CD4-positive, alpha-beta memory T cell (primary cell): ENCODE results near the gene JADE3. TPM values are rescaled to one million over a fixed set of nuclear protein-coding genes. Genes with fewer than 3 reads are reported as not detected.
A peak's percentile ranks its signal among the peaks of the same experiment; 100 is the strongest.

Experiments used
- CTCF ChIA-PET: fragments of 350-600 bp; sonication (Branson Sonifier 250); formaldehyde crosslinking; loops from one replicate; lab custom pipeline; 2021; ENCODE audit warnings: inconsistent platforms; ENCODE audit not compliant: partially characterized antibody; lab: Charles Lee
- POLR2A ChIA-PET: fragments of 350-600 bp; sonication (Branson Sonifier 250); formaldehyde crosslinking; loops from one replicate; lab custom pipeline; 2021; ENCODE audit not compliant: partially characterized antibody; lab: Charles Lee
- DNase-seq, 5 donors: peaks; one replicate each; pipeline versions ENCODE4 v3.0.0 to v3.0.0-alpha.2; 2020 to 2022; ENCODE audit warnings: mixed read lengths in 1 of 5
- H3K27ac ChIP-seq: one replicate; pipeline ENCODE4 v1.7.0; 2013; ENCODE audit warnings: low read depth, low read length
- H3K27me3 ChIP-seq: 2 replicates; pipeline ENCODE4 v1.7.0; 2013; ENCODE audit warnings: mild to moderate bottlenecking, low read length, moderate library complexity; ENCODE audit not compliant: insufficient read depth
- H3K36me3 ChIP-seq: 2 replicates; pipeline ENCODE4 v1.7.0; 2013; ENCODE audit warnings: mild to moderate bottlenecking, low read length, moderate library complexity; ENCODE audit not compliant: insufficient read depth
- H3K4me1 ChIP-seq: 2 replicates; pipeline ENCODE4 v1.7.0; 2013; ENCODE audit warnings: mild to moderate bottlenecking, low read length, moderate library complexity; ENCODE audit not compliant: insufficient read depth
- H3K4me3 ChIP-seq, 2 donors: one replicate each; pipeline ENCODE4 v1.7.0; 2013; ENCODE audit warnings: low read length in 2 of 2, mild to moderate bottlenecking in 1 of 2
- H3K9me3 ChIP-seq, 2 donors: one replicate each; pipeline ENCODE4 v1.7.0; 2013; ENCODE audit warnings: low read length in 2 of 2, control low read depth in 1 of 2; ENCODE audit not compliant: control insufficient read depth in 1 of 2
- H3K27ac Mint-ChIP-seq, 7 donors: one replicate each; pipeline ENCODE4 v1.8.0; 2020 to 2021; ENCODE audit warnings: mixed read lengths in 7 of 7, mild to moderate bottlenecking in 6 of 7, inconsistent platforms in 3 of 7, moderate library complexity in 3 of 7
- H3K27me3 Mint-ChIP-seq, 2 donors: one replicate each; pipeline ENCODE4 v1.8.0; 2020 to 2021; ENCODE audit warnings: mixed read lengths in 2 of 2
- H3K36me3 Mint-ChIP-seq, 2 donors: one replicate each; pipeline ENCODE4 v1.8.0; 2020 to 2021; ENCODE audit warnings: mixed read lengths in 2 of 2, inconsistent platforms in 1 of 2, mild to moderate bottlenecking in 1 of 2
- H3K4me1 Mint-ChIP-seq, 4 donors: one replicate each; pipeline ENCODE4 v1.8.0; 2020 to 2021; ENCODE audit warnings: mixed read lengths in 4 of 4, mild to moderate bottlenecking in 1 of 4
- H3K4me3 Mint-ChIP-seq, 8 donors: one replicate each; pipeline ENCODE4 v1.8.0; 2020 to 2021; ENCODE audit warnings: mixed read lengths in 8 of 8, mild to moderate bottlenecking in 7 of 8, moderate library complexity in 6 of 8, inconsistent platforms in 3 of 8
- H3K9me3 Mint-ChIP-seq, 8 donors: one replicate each; pipeline ENCODE4 v1.8.0; 2020 to 2021; ENCODE audit warnings: mixed read lengths in 8 of 8, mild to moderate bottlenecking in 5 of 8, inconsistent platforms in 3 of 8, moderate library complexity in 1 of 8
- intact Hi-C: fragments of 100-400 bp; cut with micrococcal nuclease; formaldehyde crosslinking; loops from one replicate; pipeline ENCODE4 v1.15.1; 2023
- polyA plus RNA-seq, 2 donors: library from polyadenylated mRNA; unstranded; fragments of 300-500 nt; fragmentation: Illumina TruSeq; gene quantifications; one replicate each; pipeline ENCODE4 v1.2.3, GENCODE V29; 2021
- total RNA-seq, 2 experiments: library from RNA; stranded (reverse); gene quantifications; one replicate each; pipeline ENCODE4 v1.2.3, GENCODE V29; 2021

The JADE3 gene
- total RNA-seq (under 1 TPM; 0.44 to 0.58 TPM), polyA plus RNA-seq (under 1 TPM in 1 of 2 donors, not detected in 1; 0.25 TPM)

GRCh38 chrX:46912098-46912602 is at the start of gene JADE3:
JADE3 (plus strand) TSS chrX:46912421; CDS start chrX:46984895, 72,474 bp downstream.
- peak within 1 kb of the TSS in 1 of 7 donors; percentile 36 for H3K27ac Mint-ChIP-seq
- CTCF ChIA-PET: no interaction called here
- Histone ChIP-seq H3K27ac (no peak within 1 kb of the TSS), H3K4me1 (peaks cover 10% of the 10 kb centered on the region), H3K27me3 (peaks cover 8% of the 10 kb centered on the region), H3K4me3 (peak within 1 kb of the TSS in 1 of 2 donors; percentile 38), H3K36me3 (no peaks in the 10 kb centered on the region), H3K9me3 (no peaks in the 10 kb centered on the region)
- intact Hi-C loops: loop anchor here (5.0 kb wide), 1 partner anchor 75 kb away; the partner anchor contains the start of gene RP2
- DNase-seq: peak in 4 of 5 donors; percentile 8 to 40 (median 13)
- POLR2A ChIA-PET: interaction anchor here (0.6 to 1.2 kb wide), 3 partner anchors 8 to 341 kb away, joined by 3 to 5 read pairs (median 3); partner anchors contain the start of gene RP2
- peaks cover 4 to 6% (median 6%) of the 10 kb centered on the region in 4 donors for H3K4me1 Mint-ChIP-seq
- peaks cover 9 to 10% of the 10 kb centered on the region in 2 donors for H3K27me3 Mint-ChIP-seq
- peak within 1 kb of the TSS; percentile 71 to 86 (median 82) for H3K4me3 Mint-ChIP-seq
- H3K9me3 Mint-ChIP-seq: no peaks in the 10 kb centered on the region
- H3K36me3 Mint-ChIP-seq: no peaks in the 10 kb centered on the region

GRCh38 chrX:46863072-46863471 is 49.1 kb upstream of the JADE3 start:
- Histone ChIP-seq H3K36me3 (peaks cover 3% of the 10 kb centered on the region), H3K27ac (no peak overlapping the region), H3K4me1 (no peaks in the 10 kb centered on the region), H3K27me3 (no peaks in the 10 kb centered on the region), H3K9me3 (no peaks in the 10 kb centered on the region), H3K4me3 (no peak overlapping the region)
- no peaks in the 10 kb centered on the region for H3K9me3 Mint-ChIP-seq
- intact Hi-C loops: no loop called here
- no peak for DNase-seq
- no peak overlapping the region for H3K27ac Mint-ChIP-seq
- no peaks in the 10 kb centered on the region for H3K27me3 Mint-ChIP-seq
- peaks cover 9 to 27% of the 10 kb centered on the region in 2 donors for H3K36me3 Mint-ChIP-seq
- H3K4me3 Mint-ChIP-seq: no peak overlapping the region
- ChIA-PET CTCF (no interaction called here), POLR2A (no interaction called here)
- peaks cover 0 to 1% (median 0%) of the 10 kb centered on the region in 4 donors for H3K4me1 Mint-ChIP-seq

- Histone ChIP-seq H3K4me3 (no peak overlapping the region), H3K4me1 (no peaks in the 10 kb centered on the region), H3K27ac (no peak overlapping the region), H3K27me3 (no peaks in the 10 kb centered on the region), H3K9me3 (no peaks in the 10 kb centered on the region), H3K36me3 (peaks cover 3% of the 10 kb centered on the region)
- Mint-ChIP-seq H3K36me3 (peaks cover 9 to 27% of the 10 kb centered on the region in 2 donors), H3K27ac (peak overlapping the region in 1 of 7 donors; percentile 70), H3K27me3 (no peaks in the 10 kb centered on the region), H3K4me1 (peaks cover 0 to 1% (median 0%) of the 10 kb centered on the region in 4 donors), H3K4me3 (no peak overlapping the region), H3K9me3 (no peaks in the 10 kb centered on the region)
- POLR2A ChIA-PET: no interaction called here
- DNase-seq: no peak
- CTCF ChIA-PET: no interaction called here
- intact Hi-C loops: no loop called here
Observed at GRCh38 chrX:46864606-46865005, 47.6 kb upstream of the JADE3 start.

GRCh38 chrX:46865281-46865680 is 46.9 kb upstream of the JADE3 start:
- no peaks in the 10 kb centered on the region for H3K27me3 Mint-ChIP-seq
- no peak overlapping the region for H3K4me3 ChIP-seq
- peaks cover 3% of the 10 kb centered on the region for H3K36me3 ChIP-seq
- no peak overlapping the region for H3K27ac Mint-ChIP-seq
- POLR2A ChIA-PET: no interaction called here
- intact Hi-C loops: no loop called here
- no peak for DNase-seq
- peaks cover 9 to 25% of the 10 kb centered on the region in 2 donors for H3K36me3 Mint-ChIP-seq
- CTCF ChIA-PET: no interaction called here
- H3K27ac ChIP-seq: no peak overlapping the region
- no peaks in the 10 kb centered on the region for H3K4me1 ChIP-seq
- no peaks in the 10 kb centered on the region for H3K9me3 Mint-ChIP-seq
- H3K4me3 Mint-ChIP-seq: no peak overlapping the region
- H3K27me3 ChIP-seq: no peaks in the 10 kb centered on the region
- no peaks in the 10 kb centered on the region for H3K9me3 ChIP-seq
- peaks cover 0 to 1% (median 0%) of the 10 kb centered on the region in 4 donors for H3K4me1 Mint-ChIP-seq

- Mint-ChIP-seq H3K4me3 (no peak overlapping the region), H3K27me3 (no peaks in the 10 kb centered on the region), H3K36me3 (peaks cover 4 to 21% of the 10 kb centered on the region in 2 donors), H3K27ac (no peak overlapping the region), H3K4me1 (peaks cover 0 to 3% (median 1%) of the 10 kb centered on the region in 4 donors), H3K9me3 (no peaks in the 10 kb centered on the region)
- ChIA-PET POLR2A (no interaction called here), CTCF (no interaction called here)
- no peak for DNase-seq
- intact Hi-C loops: no loop called here
- Histone ChIP-seq H3K27ac (no peak overlapping the region), H3K4me3 (no peak overlapping the region), H3K36me3 (peaks cover 3% of the 10 kb centered on the region), H3K4me1 (no peaks in the 10 kb centered on the region), H3K9me3 (no peaks in the 10 kb centered on the region), H3K27me3 (no peaks in the 10 kb centered on the region)
Observed at GRCh38 chrX:46866726-46867125, 45.5 kb upstream of the JADE3 start.

GRCh38 chrX:46873746-46874145 is 38.5 kb upstream of the JADE3 start:
- DNase-seq: no peak
- Mint-ChIP-seq H3K4me1 (peaks cover 0 to 5% (median 1%) of the 10 kb centered on the region in 4 donors), H3K27ac (peak overlapping the region in 1 of 7 donors; percentile 43), H3K36me3 (peaks cover 0 to 8% of the 10 kb centered on the region in 2 donors), H3K4me3 (no peak overlapping the region), H3K27me3 (no peaks in the 10 kb centered on the region), H3K9me3 (no peaks in the 10 kb centered on the region)
- Histone ChIP-seq H3K27me3 (no peaks in the 10 kb centered on the region), H3K27ac (no peak overlapping the region), H3K36me3 (no peaks in the 10 kb centered on the region), H3K4me1 (no peaks in the 10 kb centered on the region), H3K4me3 (no peak overlapping the region), H3K9me3 (no peaks in the 10 kb centered on the region)
- POLR2A ChIA-PET: no interaction called here
- intact Hi-C loops: no loop called here
- CTCF ChIA-PET: no interaction called here

GRCh38 chrX:46876901-46877300 is 35.3 kb upstream of the JADE3 start:
- H3K4me1 ChIP-seq: no peaks in the 10 kb centered on the region
- DNase-seq: no peak
- Mint-ChIP-seq H3K36me3 (peaks cover 0 to 11% of the 10 kb centered on the region in 2 donors), H3K27me3 (no peaks in the 10 kb centered on the region), H3K4me3 (no peak overlapping the region), H3K4me1 (peaks cover 0 to 3% (median 0%) of the 10 kb centered on the region in 4 donors), H3K27ac (no peak overlapping the region), H3K9me3 (no peaks in the 10 kb centered on the region)
- H3K27me3 ChIP-seq: no peaks in the 10 kb centered on the region
- CTCF ChIA-PET: no interaction called here
- H3K4me3 ChIP-seq: no peak overlapping the region
- POLR2A ChIA-PET: no interaction called here
- intact Hi-C loops: no loop called here
- H3K36me3 ChIP-seq: no peaks in the 10 kb centered on the region
- H3K27ac ChIP-seq: no peak overlapping the region
- H3K9me3 ChIP-seq: no peaks in the 10 kb centered on the region
